GM21786 (cell line): Measurements from ENCODE around the gene NOS3.

ENCODE experiments used
- ATAC-seq: cut with Tn5 transposase; IDR thresholded peaks from one replicate; pipeline ENCODE4 v1.9.1; 2021; ENCODE audit not compliant: unreplicated experiment

The NOS3 gene

DNA sequence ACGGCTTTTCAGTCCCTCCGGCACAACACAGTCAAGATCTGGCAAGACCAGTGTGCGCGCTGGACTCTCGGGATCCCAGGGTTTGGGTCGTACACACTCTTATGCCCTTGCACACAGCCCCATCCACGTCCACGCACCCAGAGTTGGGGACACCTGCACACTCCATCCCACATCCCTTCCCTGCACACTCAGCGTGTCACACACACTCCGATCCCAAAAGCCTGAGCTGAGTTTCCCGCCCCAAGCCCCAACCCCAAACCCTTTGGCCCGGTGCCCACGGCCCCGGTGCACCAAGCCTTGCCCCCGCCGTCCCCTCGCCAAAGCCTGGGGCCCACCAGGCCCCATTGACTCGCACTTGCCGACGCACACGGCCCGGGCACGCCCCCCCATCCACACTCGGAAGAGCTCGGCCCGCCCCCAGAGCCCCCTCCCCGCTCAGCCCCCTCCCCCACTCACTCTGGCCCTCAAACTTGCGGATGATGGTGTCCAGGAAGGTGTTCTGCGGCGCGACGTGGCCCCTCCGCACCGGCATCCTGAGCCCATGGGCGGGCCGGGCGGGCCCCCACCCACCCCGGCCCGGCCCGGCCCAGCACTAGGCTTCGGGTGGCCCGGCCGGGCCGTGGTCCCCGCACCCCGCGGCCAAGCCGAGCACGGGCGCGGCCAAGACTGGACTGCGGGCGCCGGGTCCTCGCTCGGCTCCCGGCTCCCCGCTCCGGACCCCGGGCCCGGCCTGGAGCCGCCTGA is 13.3 kb upstream of the NOS3 start:
- no peak for ATAC-seq

DNA sequence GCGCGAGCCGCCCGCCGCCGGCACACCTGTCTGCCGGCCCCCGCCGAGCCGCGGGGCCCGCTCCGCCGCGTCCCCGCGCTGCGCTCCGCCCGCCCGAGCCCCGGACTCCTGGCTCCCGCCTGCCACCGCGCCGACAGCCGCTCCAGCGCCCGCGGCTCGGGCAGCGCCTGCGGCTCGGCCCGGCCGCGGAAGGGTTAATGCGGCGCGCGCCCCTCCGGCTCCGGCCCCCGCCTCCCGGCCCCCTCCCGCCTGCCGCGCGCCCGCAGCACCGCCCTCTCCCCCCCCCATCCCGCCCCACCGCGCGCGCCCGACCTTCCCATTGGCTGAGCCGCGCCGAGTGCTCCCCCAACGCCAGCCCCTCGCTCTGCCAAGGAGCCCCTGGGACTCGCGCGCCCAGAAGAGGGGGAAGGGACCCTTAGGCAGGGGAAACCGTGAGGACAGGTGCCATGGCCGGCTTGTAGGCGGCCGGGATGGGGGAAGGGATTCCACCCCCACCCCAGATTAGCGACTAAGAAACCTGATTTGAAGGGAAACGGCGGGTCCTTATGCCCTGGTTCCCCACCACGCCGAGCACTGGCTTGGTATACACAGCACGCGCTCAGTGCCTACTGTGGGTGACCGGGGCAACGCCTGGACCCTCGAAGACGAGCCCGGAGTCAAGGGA is 12.6 kb upstream of the NOS3 start, which contains the start of gene KCNH2:
Gene KCNH2 (minus strand): TSS at position 196 of the 664 bp plus-strand sequence. CDS start 408 bp downstream, outside the sequence.
- no peak for ATAC-seq

DNA sequence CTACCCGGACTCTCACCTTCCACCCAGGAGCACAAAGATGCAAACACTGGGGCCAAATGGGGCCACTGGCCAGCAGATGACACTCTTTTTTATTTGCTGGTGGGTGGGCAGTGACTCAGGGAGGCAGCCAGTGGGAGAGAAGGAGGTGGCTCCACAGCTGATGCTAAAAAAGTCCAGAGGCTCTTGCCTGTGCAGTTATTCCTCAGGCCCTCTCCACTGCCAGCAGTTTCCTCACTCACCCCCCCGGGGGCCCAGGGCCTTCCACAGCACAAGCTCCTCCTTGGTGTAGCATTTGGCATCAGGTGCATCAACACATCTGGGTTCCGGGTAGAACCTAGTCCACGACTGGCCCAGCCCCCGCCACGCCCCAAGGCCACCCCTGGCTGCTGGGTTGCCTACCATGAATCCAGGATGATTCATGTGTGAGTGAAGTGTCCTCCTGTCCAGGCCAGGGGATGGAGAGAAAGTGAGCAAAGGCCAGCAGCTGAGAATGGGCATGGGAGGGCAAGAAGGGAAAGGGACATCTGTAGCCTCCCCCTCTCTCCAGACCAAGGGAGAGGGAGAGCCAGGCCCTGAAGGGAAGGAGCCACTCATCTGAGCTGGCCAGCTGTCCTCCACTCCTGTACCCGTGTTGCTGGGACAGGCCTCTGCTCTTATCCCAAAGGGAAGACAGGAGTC is 11.0 kb upstream of the NOS3 start:
- no peak for ATAC-seq

DNA sequence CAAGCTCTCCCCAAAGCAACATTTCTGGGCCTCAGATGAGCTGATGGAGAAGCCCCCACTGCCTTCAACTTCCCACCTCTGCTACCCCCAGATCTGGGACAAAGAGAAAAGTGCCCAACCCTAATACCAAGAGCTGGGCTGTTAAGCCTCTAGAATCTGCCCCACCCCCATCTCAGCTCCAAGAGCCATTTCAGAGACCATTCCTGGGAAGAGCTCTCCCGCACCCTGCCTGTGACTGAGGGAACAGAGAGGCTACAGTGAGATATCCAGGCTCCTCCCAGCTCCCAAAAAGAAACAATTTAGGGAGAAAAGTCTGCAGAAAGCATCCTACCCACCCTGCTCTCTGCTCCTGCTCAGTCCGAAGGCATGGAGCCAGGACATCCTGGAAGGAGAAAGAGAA is 10.2 kb upstream of the NOS3 start:
- ATAC-seq: no peak

DNA sequence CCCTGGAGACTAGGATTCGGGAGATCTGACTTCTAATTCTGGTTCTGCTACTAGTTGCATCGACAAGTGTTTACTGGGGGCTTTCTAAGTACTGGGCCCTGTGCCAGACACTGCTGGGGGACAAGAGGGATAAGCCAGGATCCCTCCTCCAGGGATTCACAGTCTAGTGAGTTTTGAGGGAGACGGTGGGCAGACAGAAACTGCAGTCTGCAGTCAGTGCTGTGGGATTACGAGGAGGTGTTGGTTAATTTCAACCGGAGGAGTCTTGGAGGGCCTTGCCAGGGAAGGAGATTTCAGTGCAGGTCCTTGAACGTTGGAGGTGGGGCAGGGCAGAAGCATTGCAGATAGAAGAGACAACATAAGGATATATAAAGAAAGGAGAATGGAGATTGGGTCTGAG is 9.2 kb upstream of the NOS3 start:
- no peak for ATAC-seq

DNA sequence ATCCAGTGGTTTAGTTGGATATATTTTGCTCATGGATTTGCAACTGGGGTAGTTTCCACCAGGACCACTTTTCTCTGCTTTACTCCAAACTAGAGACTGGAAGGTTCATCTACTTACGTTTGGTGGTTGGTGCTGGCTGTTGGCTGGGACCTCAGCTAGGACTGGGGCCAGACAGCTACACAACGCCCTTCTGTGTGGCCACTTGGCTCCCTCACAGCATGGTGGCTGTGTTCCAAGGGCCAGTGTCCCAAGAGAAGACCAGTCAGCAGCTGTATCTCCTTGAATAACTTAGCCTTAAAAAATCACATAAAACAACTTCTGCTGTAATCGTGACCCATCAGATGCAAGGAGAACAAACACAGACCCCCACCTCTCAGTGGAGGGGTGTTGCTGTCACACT is 8.5 kb upstream of the NOS3 start:
- ATAC-seq: no peak

DNA sequence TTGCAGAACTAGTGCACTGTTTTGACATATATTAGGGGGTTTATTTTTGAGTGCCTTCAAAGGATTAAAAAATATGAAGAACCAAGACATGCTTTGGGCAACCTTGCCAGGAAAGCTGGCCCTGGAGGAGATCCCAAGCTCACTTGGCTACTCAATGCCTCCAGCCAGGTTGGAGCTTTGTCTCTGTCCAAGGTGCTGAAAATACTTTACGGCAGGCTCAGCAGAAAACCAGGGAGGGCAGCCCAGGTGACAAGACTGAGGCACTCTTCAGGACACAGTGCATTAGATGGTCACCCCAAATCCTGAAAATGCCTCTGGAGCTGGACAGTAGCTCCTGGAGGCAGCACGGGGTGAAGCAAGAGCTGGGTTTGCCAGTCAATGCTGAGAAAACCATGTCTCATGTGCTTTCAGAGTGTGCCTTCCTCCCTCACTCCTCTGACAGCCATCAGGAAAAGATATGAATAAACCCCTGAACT is 6.9 kb upstream of the NOS3 start:
- ATAC-seq: no peak

DNA sequence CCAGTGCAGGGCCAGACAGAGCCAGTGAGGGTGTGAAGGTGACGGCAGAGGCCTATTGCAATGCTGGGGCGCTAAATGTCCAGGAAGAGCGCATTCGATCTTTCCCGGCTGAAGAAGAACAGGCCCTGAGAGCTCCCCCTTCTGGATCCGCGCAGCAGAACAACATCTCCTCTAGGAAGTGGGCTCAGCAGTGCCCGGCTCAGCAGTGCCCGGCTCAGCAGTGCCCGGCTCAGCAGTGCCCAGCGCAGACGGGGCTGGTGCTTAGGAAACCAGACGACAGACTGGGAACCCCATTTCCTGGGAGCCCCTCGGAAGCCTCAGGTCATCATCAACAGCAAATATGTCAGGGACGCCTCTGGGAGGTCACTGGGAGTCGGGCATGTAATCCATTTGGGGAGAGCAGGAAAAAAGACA is 4.7 kb upstream of the NOS3 start:
- peak; percentile 52 for ATAC-seq

DNA sequence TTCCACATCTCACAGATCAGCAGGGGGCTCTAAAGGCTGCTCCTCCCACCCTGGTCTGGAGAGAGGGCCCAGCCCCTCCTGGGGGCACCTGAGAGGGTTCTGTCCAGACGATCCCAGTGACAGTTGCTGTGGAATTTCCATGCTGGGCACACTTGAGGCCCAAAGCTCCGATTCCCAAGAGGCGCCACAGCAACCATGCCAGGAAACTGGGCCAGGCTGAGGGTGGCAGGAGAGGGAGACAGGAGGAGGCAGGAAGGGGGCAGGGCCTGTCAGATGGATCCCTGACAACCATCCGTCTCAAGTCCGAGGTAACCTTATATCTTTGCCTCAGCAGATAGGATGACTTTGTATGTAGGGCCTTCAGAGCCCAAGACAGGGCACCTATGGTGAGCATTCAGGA is 4.3 kb upstream of the NOS3 start:
- no peak for ATAC-seq

DNA sequence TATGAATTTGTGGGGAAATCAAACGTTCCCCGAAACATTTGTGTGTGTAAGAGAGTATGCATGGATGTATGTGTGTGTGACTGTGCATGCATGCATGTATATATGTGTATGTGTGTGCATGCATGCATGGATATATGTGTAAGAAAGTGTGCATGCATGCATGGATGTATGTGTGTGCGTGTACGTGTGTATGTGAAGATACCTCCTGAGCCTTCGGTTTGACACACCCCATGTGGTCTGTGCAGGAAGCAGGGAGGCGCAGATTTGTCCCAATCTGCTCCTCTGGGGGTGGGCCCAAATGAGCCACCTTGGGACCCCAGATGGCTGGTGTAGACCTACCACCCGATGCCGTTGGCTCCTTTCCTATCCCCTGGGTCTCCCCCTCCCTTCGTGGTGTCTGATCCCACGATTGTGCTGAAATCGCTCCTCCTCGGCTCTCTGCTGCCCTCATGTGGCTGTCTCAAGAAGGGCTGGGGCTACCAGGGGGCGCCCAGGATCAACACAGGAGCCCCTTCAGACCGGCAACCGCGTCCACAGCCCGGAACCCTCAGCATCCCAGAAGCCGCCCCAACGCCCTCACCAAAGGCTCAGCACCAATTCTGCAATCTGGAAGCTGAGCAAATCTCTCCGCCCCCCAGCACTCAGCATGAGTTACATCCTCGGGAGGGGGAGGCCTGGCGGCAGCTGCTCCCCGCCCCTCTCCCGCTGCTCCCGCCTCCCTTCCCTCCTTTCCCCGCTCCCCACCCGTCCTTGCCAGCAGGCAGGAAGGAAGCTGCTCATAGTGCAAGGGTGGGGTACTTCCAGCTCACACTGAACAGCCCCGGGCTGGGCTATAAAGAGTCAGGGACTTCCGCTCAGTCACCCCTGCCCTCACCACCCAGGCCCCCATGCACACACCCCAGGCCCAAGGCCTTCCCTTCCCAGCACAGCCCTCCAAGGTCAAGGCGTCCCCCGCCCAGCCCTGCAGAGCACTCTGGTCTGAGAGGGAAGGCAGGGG is 2.3 kb upstream of the NOS3 start:
- ATAC-seq: no peak

DNA sequence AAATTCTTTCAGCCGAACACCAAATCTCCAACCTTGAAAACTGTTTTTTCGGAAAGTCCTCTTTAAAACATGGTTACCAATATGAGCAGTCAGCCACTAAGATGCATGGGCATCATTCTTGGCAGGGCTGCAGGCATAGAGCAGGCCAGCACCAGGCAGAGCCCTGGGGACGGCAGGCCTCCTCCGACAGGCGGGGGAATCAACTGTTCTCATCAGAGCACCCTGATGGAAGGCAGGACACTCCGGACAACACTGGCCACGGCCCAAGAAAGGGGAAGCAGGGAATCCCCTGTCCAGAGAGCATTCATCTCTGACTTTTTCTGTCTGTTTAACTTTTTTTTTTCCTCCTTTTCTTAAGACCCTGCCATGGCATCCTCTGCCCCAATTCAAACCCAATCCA is 1.4 kb upstream of the NOS3 start:
- no peak for ATAC-seq

DNA sequence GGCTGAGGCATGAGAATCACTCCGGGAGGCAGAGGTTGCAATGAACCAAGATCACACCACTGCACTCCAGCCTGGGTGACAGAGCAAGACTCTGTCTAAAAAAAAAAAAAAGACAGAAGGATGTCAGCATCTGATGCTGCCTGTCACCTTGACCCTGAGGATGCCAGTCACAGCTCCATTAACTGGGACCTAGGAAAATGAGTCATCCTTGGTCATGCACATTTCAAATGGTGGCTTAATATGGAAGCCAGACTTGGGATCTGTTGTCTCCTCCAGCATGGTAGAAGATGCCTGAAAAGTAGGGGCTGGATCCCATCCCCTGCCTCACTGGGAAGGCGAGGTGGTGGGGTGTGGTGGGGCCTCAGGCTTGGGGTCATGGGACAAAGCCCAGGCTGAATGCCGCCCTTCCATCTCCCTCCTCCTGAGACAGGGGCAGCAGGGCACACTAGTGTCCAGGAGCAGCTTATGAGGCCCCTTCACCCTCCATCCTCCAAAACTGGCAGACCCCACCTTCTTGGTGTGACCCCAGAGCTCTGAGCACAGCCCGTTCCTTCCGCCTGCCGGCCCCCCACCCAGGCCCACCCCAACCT is 1.3 kb downstream of the NOS3 start:
- ATAC-seq: no peak

DNA sequence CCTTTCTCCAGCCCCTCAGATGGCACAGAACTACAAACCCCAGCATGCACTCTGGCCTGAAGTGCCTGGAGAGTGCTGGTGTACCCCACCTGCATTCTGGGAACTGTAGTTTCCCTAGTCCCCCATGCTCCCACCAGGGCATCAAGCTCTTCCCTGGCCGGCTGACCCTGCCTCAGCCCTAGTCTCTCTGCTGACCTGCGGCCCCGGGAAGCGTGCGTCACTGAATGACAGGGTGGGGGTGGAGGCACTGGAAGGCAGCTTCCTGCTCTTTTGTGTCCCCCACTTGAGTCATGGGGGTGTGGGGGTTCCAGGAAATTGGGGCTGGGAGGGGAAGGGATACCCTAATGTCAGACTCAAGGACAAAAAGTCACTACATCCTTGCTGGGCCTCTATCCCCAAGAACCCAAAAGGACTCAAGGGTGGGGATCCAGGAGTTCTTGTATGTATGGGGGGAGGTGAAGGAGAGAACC is 2.1 kb downstream of the NOS3 start:
- ATAC-seq: peak; percentile 63

DNA sequence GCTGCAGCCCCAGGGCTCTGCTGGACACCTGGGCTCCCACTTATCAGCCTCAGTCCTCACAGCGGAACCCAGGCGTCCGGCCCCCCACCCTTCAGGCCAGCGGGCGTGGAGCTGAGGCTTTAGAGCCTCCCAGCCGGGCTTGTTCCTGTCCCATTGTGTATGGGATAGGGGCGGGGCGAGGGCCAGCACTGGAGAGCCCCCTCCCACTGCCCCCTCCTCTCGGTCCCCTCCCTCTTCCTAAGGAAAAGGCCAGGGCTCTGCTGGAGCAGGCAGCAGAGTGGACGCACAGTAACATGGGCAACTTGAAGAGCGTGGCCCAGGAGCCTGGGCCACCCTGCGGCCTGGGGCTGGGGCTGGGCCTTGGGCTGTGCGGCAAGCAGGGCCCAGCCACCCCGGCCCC is 2.7 kb downstream of the NOS3 start:
- no peak for ATAC-seq

DNA sequence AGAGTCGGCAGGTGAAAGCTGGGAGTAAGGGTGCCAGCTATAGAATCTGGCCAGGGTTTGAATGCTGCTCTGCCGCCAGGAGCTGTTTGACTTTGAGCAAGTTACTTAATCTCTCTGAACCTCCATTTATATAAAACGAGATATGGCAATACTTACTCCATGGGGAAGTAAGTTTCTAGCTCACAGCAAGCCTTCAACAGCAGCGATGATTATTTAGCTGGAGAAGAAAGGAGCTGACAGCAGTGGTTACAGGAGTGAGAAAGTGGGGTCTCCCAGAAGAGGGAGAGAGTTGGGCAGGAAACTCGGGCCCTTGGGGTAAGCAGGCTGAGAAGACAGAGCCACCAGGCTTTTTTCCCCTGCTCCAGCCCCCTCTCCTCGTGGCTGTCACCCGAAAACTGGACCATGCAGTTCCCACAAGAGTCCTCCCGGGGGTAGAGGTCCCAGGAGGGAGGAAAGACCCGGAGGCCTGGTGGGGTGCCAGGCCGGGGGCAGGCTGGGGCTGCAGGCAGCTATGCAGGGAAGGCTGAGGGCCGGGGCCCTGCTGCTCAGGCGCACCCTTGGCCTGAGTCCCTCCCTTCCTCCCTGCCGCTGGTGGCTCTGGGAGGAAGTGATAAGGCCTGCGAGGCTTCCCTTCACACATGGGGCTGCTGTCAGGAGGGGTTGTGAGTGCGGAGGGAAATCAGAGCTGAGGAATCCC is 3.5 kb downstream of the NOS3 start:
- ATAC-seq: no peak

DNA sequence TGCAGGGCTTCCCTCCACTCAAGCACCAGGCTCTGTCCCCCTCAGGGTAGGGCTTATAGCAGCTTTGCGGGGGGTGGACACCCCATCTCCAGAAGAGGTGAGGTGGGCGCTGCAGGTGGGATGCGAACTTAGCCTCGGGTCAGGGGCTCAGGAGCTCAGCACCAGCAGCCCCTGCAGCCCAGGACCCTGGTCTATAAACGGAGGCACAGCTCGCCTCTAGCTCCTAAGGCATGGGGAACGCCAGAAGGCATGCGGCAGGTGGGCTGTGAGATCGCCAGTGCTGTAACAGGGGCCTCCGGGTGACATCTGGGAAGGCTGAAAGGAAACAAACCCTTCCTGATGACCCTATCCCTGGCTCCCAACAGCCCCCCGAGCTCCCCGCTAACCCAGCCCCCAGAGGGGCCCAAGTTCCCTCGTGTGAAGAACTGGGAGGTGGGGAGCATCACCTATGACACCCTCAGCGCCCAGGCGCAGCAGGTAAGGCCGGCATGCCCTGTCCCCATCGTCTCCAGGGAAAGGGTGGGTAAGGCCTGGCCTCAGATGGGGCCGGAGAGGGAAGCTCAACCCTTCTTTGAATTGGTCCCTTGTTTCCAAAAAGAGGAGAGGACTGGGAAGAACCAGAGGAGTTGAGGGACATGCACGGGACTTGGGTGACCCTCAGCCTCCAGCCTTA is 4.2 kb downstream of the NOS3 start:
- ATAC-seq: no peak

DNA sequence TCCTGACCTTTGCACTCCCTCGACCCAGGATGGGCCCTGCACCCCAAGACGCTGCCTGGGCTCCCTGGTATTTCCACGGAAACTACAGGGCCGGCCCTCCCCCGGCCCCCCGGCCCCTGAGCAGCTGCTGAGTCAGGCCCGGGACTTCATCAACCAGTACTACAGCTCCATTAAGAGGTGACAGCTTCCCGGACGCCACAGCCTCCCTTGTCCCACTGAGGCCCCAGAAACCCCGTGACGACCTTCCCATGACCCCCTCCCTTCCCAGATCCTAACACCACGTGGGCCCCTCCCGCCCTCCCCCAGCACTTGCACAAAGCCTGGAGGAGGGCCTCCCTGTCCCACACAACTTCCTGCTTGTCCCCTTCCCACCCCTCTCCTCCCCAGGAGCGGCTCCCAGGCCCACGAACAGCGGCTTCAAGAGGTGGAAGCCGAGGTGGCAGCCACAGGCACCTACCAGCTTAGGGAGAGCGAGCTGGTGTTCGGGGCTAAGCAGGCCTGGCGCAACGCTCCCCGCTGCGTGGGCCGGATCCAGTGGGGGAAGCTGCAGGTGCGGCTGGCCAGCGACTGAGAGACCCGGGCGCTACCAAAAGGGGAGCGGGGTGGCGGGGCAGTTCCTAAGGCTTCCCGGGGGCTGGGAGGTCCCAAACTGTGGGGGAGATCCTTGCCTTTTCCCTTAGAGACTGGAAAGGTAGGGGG is 5.7 kb downstream of the NOS3 start:
- ATAC-seq: no peak

DNA sequence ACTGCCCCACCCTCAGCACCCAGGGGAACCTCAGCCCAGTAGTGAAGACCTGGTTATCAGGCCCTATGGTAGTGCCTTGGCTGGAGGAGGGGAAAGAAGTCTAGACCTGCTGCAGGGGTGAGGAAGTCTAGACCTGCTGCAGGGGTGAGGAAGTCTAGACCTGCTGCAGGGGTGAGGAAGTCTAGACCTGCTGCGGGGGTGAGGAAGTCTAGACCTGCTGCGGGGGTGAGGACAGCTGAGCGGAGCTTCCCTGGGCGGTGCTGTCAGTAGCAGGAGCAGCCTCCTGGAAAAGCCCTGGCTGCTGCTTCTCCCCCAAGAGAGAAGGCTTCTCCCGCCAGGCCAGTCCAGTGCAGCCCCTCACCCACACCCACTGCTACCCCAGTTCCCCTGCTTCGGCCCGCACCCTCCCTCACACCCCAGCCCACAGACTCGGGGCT is 6.3 kb downstream of the NOS3 start:
- ATAC-seq: no peak
